GM23248 (cell line): ENCODE measurements around the gene SMURF2. TPM values are rescaled to one million over a fixed set of nuclear protein-coding genes. Genes with fewer than 3 reads are reported as not detected.
A peak's percentile ranks its signal among the peaks of the same experiment; 100 is the strongest.
"Not testable (repeated sequence)": the region's sequence is repeated elsewhere in the genome, so short reads cannot be mapped to it uniquely, and the experiment has no call there.

Experiments used
- DNase-seq: peaks from one replicate; pipeline ENCODE4 v3.0.0-alpha.2; 2015
- H2AFZ ChIP-seq: fragments of 200-600 bp; sonication (generic); 2 replicates; pipeline ENCODE4 v1.6.1; 2016; ENCODE audit warnings: antibody characterized with exemption
- H3F3A ChIP-seq: fragments of 200-600 bp; sonication (generic); 2 replicates; pipeline ENCODE4 v1.6.1; 2016; ENCODE audit warnings: mild to moderate bottlenecking, antibody characterized with exemption, mixed run types; ENCODE audit not compliant: insufficient read depth
- H3K27ac ChIP-seq: fragments of 200-600 bp; sonication (generic); 2 replicates; pipeline ENCODE4 v1.5.1; 2016; ENCODE audit warnings: mild to moderate bottlenecking
- H3K27me3 ChIP-seq: fragments of 200-600 bp; sonication (generic); replicated peaks from 2 replicates; pipeline ENCODE4 v1.6.1; 2016; ENCODE audit warnings: mild to moderate bottlenecking; ENCODE audit not compliant: insufficient read depth
- H3K36me3 ChIP-seq: fragments of 200-600 bp; sonication (generic); 2 replicates; pipeline ENCODE4 v1.6.1; 2016; ENCODE audit warnings: low read depth, mild to moderate bottlenecking
- H3K4me1 ChIP-seq: fragments of 200-600 bp; sonication (generic); 2 replicates; pipeline ENCODE4 v1.6.1; 2016; ENCODE audit warnings: mild to moderate bottlenecking; ENCODE audit not compliant: insufficient read depth
- H3K4me2 ChIP-seq: fragments of 200-600 bp; sonication (generic); one replicate; pipeline ENCODE4 v1.6.1; 2016; ENCODE audit warnings: mild to moderate bottlenecking; ENCODE audit not compliant: unreplicated experiment
- H3K4me3 ChIP-seq: fragments of 200-600 bp; sonication (generic); 2 replicates; pipeline ENCODE4 v1.5.1; 2016; ENCODE audit warnings: mild to moderate bottlenecking
- H3K79me2 ChIP-seq: fragments of 200-600 bp; sonication (generic); 2 replicates; pipeline ENCODE4 v1.6.1; 2016; ENCODE audit warnings: mild to moderate bottlenecking; ENCODE audit not compliant: insufficient read depth
- H3K9ac ChIP-seq: fragments of 200-600 bp; sonication (generic); 2 replicates; pipeline ENCODE4 v1.6.1; 2016; ENCODE audit warnings: mild to moderate bottlenecking
- H3K9me2 ChIP-seq: fragments of 200-600 bp; sonication (generic); 2 replicates; pipeline ENCODE4 v1.6.1; 2016; ENCODE audit warnings: mixed run types, mild to moderate bottlenecking, moderate library complexity; ENCODE audit not compliant: insufficient read depth
- H3K9me3 ChIP-seq: fragments of 200-600 bp; sonication (generic); one replicate; pipeline ENCODE4 v1.6.1; 2017; ENCODE audit warnings: low read depth
- H4K20me1 ChIP-seq: fragments of 200-600 bp; sonication (generic); 2 replicates; pipeline ENCODE4 v1.6.0; 2016; ENCODE audit not compliant: insufficient read depth
- EZH2 ChIP-seq: fragments of 200-600 bp; sonication (generic); IDR thresholded peaks from 2 replicates; pipeline ENCODE4 v1.6.1; 2018; ENCODE audit warnings: antibody characterized with exemption, mild to moderate bottlenecking; ENCODE audit not compliant: insufficient read depth, poor library complexity, severe bottlenecking
- EZH2phosphoT487 ChIP-seq: fragments of 200-600 bp; sonication (generic); IDR thresholded peaks from 2 replicates; pipeline ENCODE4 v1.6.1; 2018; ENCODE audit warnings: antibody characterized with exemption, moderate library complexity, mild to moderate bottlenecking, low read depth; ENCODE audit not compliant: insufficient read depth
- WGBS, 2 experiments: methylation state at CpG; one replicate each; pipeline ENCODE4 v1.1.6; 2015 to 2017; ENCODE audit warnings: low lambda C conversion rate in 2 of 2, low coverage in 1 of 2; ENCODE audit errors: missing lambda C conversion rate in 2 of 2; 5-methylcytosine and 5-hydroxymethylcytosine counted together
- in situ Hi-C: fragments of 300-500 bp; cut with MboI; formaldehyde crosslinking; loops from 2 replicates; pipeline ENCODE4 v1.15.0; 2020
- polyA plus RNA-seq: library from polyadenylated mRNA; unstranded; fragments of >200 nt; fragmentation: Nextera tagmentation; extraction: Ambion mirVana; gene quantifications from 2 replicates; pipeline ENCODE4 v1.2.1, GENCODE V29; 2016
- total RNA-seq: library from RNA; depleted of rRNA; stranded (reverse); fragments of >200 nt; shearing (Covaris generic); gene quantifications from 2 replicates; pipeline ENCODE4 v1.2.3, GENCODE V29; 2014

SMURF2 gene
- total and polyA plus RNA-seq, 2 experiments from 2014 or later: 50.8 to 159 TPM

- Histone ChIP-seq H3K4me2 (no peak overlapping the region), H2AFZ (no peak overlapping the region), H3K9me3 (no peaks in the 10 kb centered on the region), H3K4me1 (peaks cover 69% of the 10 kb centered on the region), H3K36me3 (no peaks in the 10 kb centered on the region; the same call in 1 of the 2 replicates), H3K79me2 (peaks cover 100% of the 10 kb centered on the region), H4K20me1 (peaks cover 63% of the 10 kb centered on the region), H3K9me2 (no peaks in the 10 kb centered on the region), H3K9ac (no peak overlapping the region), H3K27ac (peak overlapping the region; percentile 46; the same call in 1 of the 2 replicates), H3K4me3 (no peak overlapping the region), H3K27me3 (no peaks in the 10 kb centered on the region), H3F3A (peaks cover 74% of the 10 kb centered on the region)
- in situ Hi-C loops: no loop called here
- WGBS, 2 experiments: 98 to 99% methylated on average over 7 of the region's 7 CpGs
- TF ChIP-seq EZH2phosphoT487: no peak
- TF ChIP-seq EZH2: no peak
- no peak for DNase-seq
Measured at GRCh38 chr17:64611369-64611768, 50.7 kb downstream of the SMURF2 start.

GRCh38 chr17:64610244-64610643 is 51.9 kb downstream of the SMURF2 start:
- Histone ChIP-seq H3K4me1 (peaks cover 65% of the 10 kb centered on the region), H3F3A (peaks cover 74% of the 10 kb centered on the region), H4K20me1 (peaks cover 66% of the 10 kb centered on the region), H3K79me2 (peaks cover 100% of the 10 kb centered on the region)
- H3K4me2 ChIP-seq, H3K9me3 ChIP-seq, H2AFZ ChIP-seq, in situ Hi-C loops, H3K9me2 ChIP-seq, H3K27me3 ChIP-seq, H3K27ac ChIP-seq, DNase-seq, H3K4me3 ChIP-seq, H3K36me3 ChIP-seq, H3K9ac ChIP-seq: not testable (repeated sequence)
- 71 to 89% methylated on average over 2 of the region's 2 CpGs for WGBS, 2 experiments

GRCh38 chr17:64608571-64608981 is 53.5 kb downstream of the SMURF2 start:
- Histone ChIP-seq H3K4me3 (no peak overlapping the region), H3K4me1 (peaks cover 56% of the 10 kb centered on the region), H3K27ac (peak overlapping the region; percentile 57), H3K27me3 (no peaks in the 10 kb centered on the region), H3K36me3 (peaks cover 5% of the 10 kb centered on the region; the same call in 1 of the 2 replicates), H3F3A (peaks cover 76% of the 10 kb centered on the region), H3K4me2 (peak overlapping the region; percentile 50), H2AFZ (no peak overlapping the region), H3K9me3 (no peaks in the 10 kb centered on the region), H3K9me2 (no peaks in the 10 kb centered on the region), H4K20me1 (peaks cover 61% of the 10 kb centered on the region), H3K9ac (no peak overlapping the region), H3K79me2 (peaks cover 100% of the 10 kb centered on the region)
- TF ChIP-seq EZH2phosphoT487: no peak
- no peak for TF ChIP-seq EZH2
- 17 to 24% methylated on average over 2 of the region's 2 CpGs for WGBS, 2 experiments
- in situ Hi-C loops: no loop called here
- peak; percentile 75 for DNase-seq

- H3K9ac ChIP-seq: no peak overlapping the region
- H3K4me3 ChIP-seq: no peak overlapping the region
- DNase-seq: peak; percentile 31
- peaks cover 52% of the 10 kb centered on the region for H3K4me1 ChIP-seq
- 93 to 100% methylated on average over 2 of the region's 2 CpGs for WGBS, 2 experiments
- peaks cover 81% of the 10 kb centered on the region for H3F3A ChIP-seq
- no peaks in the 10 kb centered on the region for H3K9me2 ChIP-seq
- TF ChIP-seq EZH2phosphoT487 (no peak), EZH2 (no peak)
- no peaks in the 10 kb centered on the region for H3K9me3 ChIP-seq
- H2AFZ ChIP-seq: no peak overlapping the region
- no peaks in the 10 kb centered on the region for H3K27me3 ChIP-seq
- H4K20me1 ChIP-seq: peaks cover 61% of the 10 kb centered on the region
- peak overlapping the region; percentile 57 for H3K27ac ChIP-seq
- peaks cover 5% of the 10 kb centered on the region; the same call in 1 of the 2 replicates for H3K36me3 ChIP-seq
- in situ Hi-C loops: no loop called here
- H3K79me2 ChIP-seq: peaks cover 100% of the 10 kb centered on the region
- H3K4me2 ChIP-seq: peak overlapping the region; percentile 50
Measured at GRCh38 chr17:64607862-64608565, 54.1 kb downstream of the SMURF2 start.

- DNase-seq, H3K27me3 ChIP-seq, H3K9me3 ChIP-seq, H3K9me2 ChIP-seq, H3K4me2 ChIP-seq, H2AFZ ChIP-seq, in situ Hi-C loops, H3K9ac ChIP-seq, H3K36me3 ChIP-seq, H3K4me3 ChIP-seq: not testable (repeated sequence)
- Histone ChIP-seq H4K20me1 (peaks cover 51% of the 10 kb centered on the region), H3K27ac (peak overlapping the region; percentile 16; the same call in 1 of the 2 replicates), H3K79me2 (peaks cover 100% of the 10 kb centered on the region), H3K4me1 (peaks cover 34% of the 10 kb centered on the region), H3F3A (peaks cover 85% of the 10 kb centered on the region)
- WGBS, 2 experiments: 92 to 93% methylated on average over 12 of the region's 12 CpGs
Measured at GRCh38 chr17:64604532-64604931, 57.6 kb downstream of the SMURF2 start.
